ENCODE measurements around the gene SH3D19. TPM values are rescaled to one million over a fixed set of nuclear protein-coding genes. Genes with fewer than 3 reads are reported as not detected.

Gene SH3D19
- total RNA-seq, 4 donors from 2014 or later, result 159 to 295 (median 224) TPM

DNA sequence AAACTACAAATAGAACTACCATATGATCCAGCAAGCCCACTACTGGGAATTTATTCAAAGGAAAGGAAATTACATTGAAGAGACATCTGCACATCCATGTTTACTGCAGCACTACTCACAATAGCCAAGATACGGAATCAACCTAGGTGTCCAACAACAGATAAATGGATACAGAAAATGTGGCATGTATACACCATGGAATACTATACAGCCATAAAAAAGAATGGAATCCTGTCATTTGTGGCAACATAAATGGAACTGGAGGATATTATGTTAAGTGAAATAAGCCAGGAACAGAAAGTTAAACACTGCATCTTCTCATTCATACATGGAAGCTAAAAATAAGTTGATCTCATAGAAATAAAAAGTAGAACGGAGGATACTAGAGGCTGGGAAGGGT is 167.9 kb downstream of the SH3D19 start:
- no peak for TF ChIP-seq POLR2A (IDR thresholded peaks at IDR 0.05)
- no peak for TF ChIP-seq CTCF (IDR thresholded peaks at IDR 0.05)
- no peak for DNase-seq
- H3K4me3 ChIP-seq, result no peak overlapping the region
- no peaks in the 10 kb centered on the region for H3K27me3 ChIP-seq
- no peak overlapping the region for H3K27ac ChIP-seq
- no peaks in the 10 kb centered on the region for H3K4me1 ChIP-seq
- H3K9me3 ChIP-seq, result no peaks in the 10 kb centered on the region
- H3K36me3 ChIP-seq, result peaks cover 0 to 36% (median 0%) of the 10 kb centered on the region in 3 donors

DNA sequence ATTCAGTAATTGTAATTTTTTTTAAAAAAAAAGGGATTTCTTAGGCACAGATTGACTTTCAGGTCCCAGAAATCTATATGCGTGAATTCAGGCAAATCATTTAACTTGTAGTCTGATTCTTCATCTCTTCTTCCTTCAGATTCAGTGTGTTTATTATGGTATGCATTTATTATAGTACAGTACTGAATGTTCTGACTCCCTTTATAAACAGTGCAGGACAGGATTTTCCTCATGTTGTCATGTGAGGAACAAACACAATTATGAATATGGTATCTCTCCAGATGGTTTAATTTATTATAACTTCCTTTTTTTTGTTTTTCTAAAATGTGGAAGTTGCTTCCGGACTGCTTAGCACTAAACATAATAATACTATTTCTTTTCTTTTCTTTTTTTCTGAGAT is 171.8 kb downstream of the SH3D19 start:
- TF ChIP-seq POLR2A (IDR thresholded peaks at IDR 0.05) (no peak), CTCF (IDR thresholded peaks at IDR 0.05) (no peak)
- H3K4me1 ChIP-seq, result no peaks in the 10 kb centered on the region
- H3K4me3 ChIP-seq, result no peak overlapping the region
- H3K27me3 ChIP-seq, result no peaks in the 10 kb centered on the region
- H3K9me3 ChIP-seq, result no peaks in the 10 kb centered on the region
- H3K36me3 ChIP-seq, result peaks cover 0 to 46% (median 0%) of the 10 kb centered on the region in 3 donors
- no peak for DNase-seq
- peak overlapping the region in 1 of 4 donors; percentile 26 for H3K27ac ChIP-seq

DNA sequence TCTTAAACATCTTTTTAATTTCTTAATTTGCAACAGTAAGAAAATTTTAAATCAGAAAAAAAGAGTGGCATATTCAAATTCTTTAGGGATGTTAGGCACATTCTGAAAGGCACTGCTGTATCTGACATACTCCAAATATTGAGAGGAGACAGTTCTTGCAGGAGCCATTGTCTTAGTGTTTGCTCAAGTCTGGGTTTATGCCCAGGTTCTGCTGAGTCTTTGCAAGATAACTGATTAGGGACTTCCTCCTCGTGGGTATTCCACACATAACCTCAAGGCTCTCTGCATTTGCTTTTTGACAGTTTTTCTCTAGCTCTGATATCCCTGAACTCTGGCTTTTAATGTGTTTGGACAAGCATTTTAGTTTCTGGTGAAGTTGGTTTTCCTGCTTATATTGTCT is 173.4 kb downstream of the SH3D19 start:
- DNase-seq, result no peak
- Histone ChIP-seq H3K4me1 (no peaks in the 10 kb centered on the region), H3K27me3 (no peaks in the 10 kb centered on the region), H3K9me3 (no peaks in the 10 kb centered on the region), H3K4me3 (no peak overlapping the region), H3K36me3 (peaks cover 0 to 48% (median 0%) of the 10 kb centered on the region in 3 donors), H3K27ac (no peak overlapping the region)
- TF ChIP-seq POLR2A (IDR thresholded peaks at IDR 0.05) (no peak), CTCF (IDR thresholded peaks at IDR 0.05) (no peak)

- TF ChIP-seq CTCF (IDR thresholded peaks at IDR 0.05) (no peak), POLR2A (IDR thresholded peaks at IDR 0.05) (no peak)
- no peaks in the 10 kb centered on the region for H3K9me3 ChIP-seq
- no peaks in the 10 kb centered on the region for H3K27me3 ChIP-seq
- DNase-seq, result no peak
- peaks cover 0 to 58% (median 0%) of the 10 kb centered on the region in 3 donors for H3K36me3 ChIP-seq
- no peak overlapping the region for H3K4me3 ChIP-seq
- no peaks in the 10 kb centered on the region for H3K4me1 ChIP-seq
- H3K27ac ChIP-seq, result no peak overlapping the region
Measured at GRCh38 chr4:151150821-151151580, 174.4 kb downstream of the SH3D19 start.

DNA sequence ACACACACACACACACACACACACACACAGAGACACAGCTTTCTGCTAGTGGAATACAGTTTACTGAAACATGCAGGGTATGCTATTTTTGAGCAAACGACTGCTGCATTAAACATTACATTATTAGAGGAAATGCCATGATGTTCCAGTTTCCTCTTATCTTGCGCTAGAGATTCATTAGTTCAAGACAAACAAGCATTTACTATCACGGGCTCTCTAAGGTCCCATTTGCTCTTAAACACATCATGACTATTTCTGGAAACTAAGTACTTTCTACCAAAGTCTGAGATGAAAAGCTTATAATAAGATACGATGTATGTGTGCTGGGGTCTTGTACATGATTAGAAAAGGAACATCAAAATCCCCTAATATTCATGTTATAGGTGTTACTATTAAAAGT is 177.1 kb downstream of the SH3D19 start:
- DNase-seq, result no peak
- Histone ChIP-seq H3K4me1 (no peaks in the 10 kb centered on the region), H3K9me3 (no peaks in the 10 kb centered on the region), H3K27ac (no peak overlapping the region), H3K27me3 (no peaks in the 10 kb centered on the region), H3K4me3 (no peak overlapping the region), H3K36me3 (peaks cover 0 to 72% (median 0%) of the 10 kb centered on the region in 3 donors)
- TF ChIP-seq POLR2A (IDR thresholded peaks at IDR 0.05) (no peak), CTCF (IDR thresholded peaks at IDR 0.05) (no peak)

All from Peyer's patch (tissue), 4 donors.